OCI-LY1 (cell line): Measurements from ENCODE around the gene TRAPPC2L.

Source experiments
- H2AFZ ChIP-seq: fragments of 200-600 bp; sonication (generic), shearing (Covaris generic); 2 replicates; pipeline ENCODE4 v1.6.0; 2014; ENCODE audit warnings: antibody characterized with exemption, mild to moderate bottlenecking, low read length
- H3F3A ChIP-seq: fragments of 200-600 bp; sonication (generic), shearing (Covaris generic); 2 replicates; pipeline ENCODE4 v1.6.0; 2014; ENCODE audit warnings: mild to moderate bottlenecking, antibody characterized with exemption, low read length, moderate library complexity; ENCODE audit not compliant: insufficient read depth
- H3K27ac ChIP-seq: fragments of 200-600 bp; sonication (generic); 2 replicates; pipeline ENCODE4 v1.5.1; 2014; ENCODE audit warnings: low read length, mixed run types, mild to moderate bottlenecking, low read depth; ENCODE audit not compliant: poor library complexity, severe bottlenecking
- H3K27me3 ChIP-seq: fragments of 200-600 bp; sonication (generic); 2 replicates; pipeline ENCODE4 v1.6.0; 2014; ENCODE audit warnings: antibody characterized with exemption, mild to moderate bottlenecking, low read length, moderate library complexity; ENCODE audit not compliant: insufficient read depth
- H3K36me3 ChIP-seq: fragments of 200-600 bp; sonication (generic); 2 replicates; pipeline ENCODE4 v1.6.1; 2014; ENCODE audit warnings: mild to moderate bottlenecking, antibody characterized with exemption, low read length, moderate library complexity, mixed read lengths; ENCODE audit not compliant: insufficient read depth
- H3K4me1 ChIP-seq: fragments of 200-600 bp; sonication (generic); 2 replicates; pipeline ENCODE4 v1.5.1; 2014; ENCODE audit warnings: mild to moderate bottlenecking, low read length, moderate library complexity; ENCODE audit not compliant: insufficient read depth, severe bottlenecking
- H3K4me2 ChIP-seq: fragments of 200-600 bp; sonication (generic), shearing (Covaris generic); 2 replicates; pipeline ENCODE4 v1.6.1; 2014; ENCODE audit warnings: low read length
- H3K4me3 ChIP-seq: fragments of 200-600 bp; sonication (generic); 2 replicates; pipeline ENCODE4 v1.5.1; 2014; ENCODE audit warnings: low read length, low read depth, mild to moderate bottlenecking, mixed read lengths; ENCODE audit not compliant: poor library complexity, severe bottlenecking
- H3K79me2 ChIP-seq: fragments of 200-600 bp; shearing (Covaris generic); 2 replicates; pipeline ENCODE4 v1.6.1; 2016; ENCODE audit warnings: mixed run types, low read length, mixed read lengths; ENCODE audit not compliant: insufficient read depth
- H3K9ac ChIP-seq: fragments of 200-600 bp; sonication (generic), shearing (Covaris generic); 2 replicates; pipeline ENCODE4 v1.6.1; 2014; ENCODE audit warnings: mild to moderate bottlenecking, low read length, mixed read lengths
- H3K9me2 ChIP-seq: fragments of 200-600 bp; sonication (generic), shearing (Covaris generic); 2 replicates; pipeline ENCODE4 v1.6.1; 2014; ENCODE audit warnings: low read depth, mild to moderate bottlenecking, low read length, mixed read lengths
- H3K9me3 ChIP-seq: fragments of 200-600 bp; shearing (Covaris generic); 2 replicates; pipeline ENCODE4 v1.6.1; 2014; ENCODE audit warnings: low read length, mixed read lengths
- H4K20me1 ChIP-seq: fragments of 200-600 bp; sonication (generic), shearing (Covaris generic); 2 replicates; pipeline ENCODE4 v1.6.0; 2016; ENCODE audit warnings: mild to moderate bottlenecking, low read length; ENCODE audit not compliant: insufficient read depth
- EZH2 ChIP-seq: fragments of 200-600 bp; sonication (generic), shearing (Covaris generic); IDR thresholded peaks from 2 replicates; pipeline ENCODE4 v1.8.0; 2017; ENCODE audit warnings: borderline replicate concordance, mixed run types, mild to moderate bottlenecking, antibody characterized with exemption, low read length, moderate library complexity, mixed read lengths
- TF ChIP-seq, protein P1 (sequence below): fragments of 200-600 bp; sonication (generic), shearing (Covaris generic); IDR thresholded peaks from 2 replicates; pipeline ENCODE4 v1.5.1; 2017; ENCODE audit warnings: mild to moderate bottlenecking, antibody characterized with exemption, low read length, moderate library complexity, mixed read lengths

TRAPPC2L gene

DNA sequence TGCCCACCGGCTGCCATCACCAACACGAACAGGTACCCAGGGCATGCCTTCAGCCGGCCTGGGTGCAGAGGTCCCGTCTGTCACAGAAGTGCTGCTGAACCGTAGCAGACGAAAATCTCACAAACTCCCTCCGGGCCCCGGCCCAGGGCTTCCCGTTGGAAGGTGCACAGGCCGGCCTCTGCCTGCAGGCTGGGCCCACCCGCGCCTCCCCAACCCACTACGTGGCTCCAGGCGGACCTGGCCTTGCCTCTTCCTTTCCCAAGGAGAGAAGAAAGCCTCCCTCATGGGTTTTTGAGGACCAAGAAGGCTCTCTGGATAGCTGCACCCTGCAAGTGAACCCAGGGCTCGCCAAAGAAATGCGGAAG is 55.0 kb downstream of the TRAPPC2L start:
- Histone ChIP-seq H3K9me2 (no peaks in the 10 kb centered on the region), H3K4me2 (no peak overlapping the region), H3K27ac (peak overlapping the region; percentile 21), H3F3A (no peaks in the 10 kb centered on the region), H2AFZ (no peak overlapping the region), H3K4me1 (peaks cover 6% of the 10 kb centered on the region), H3K79me2 (no peaks in the 10 kb centered on the region), H3K27me3 (no peaks in the 10 kb centered on the region), H3K36me3 (peaks cover 21% of the 10 kb centered on the region), H3K4me3 (no peak overlapping the region), H3K9ac (no peak overlapping the region), H3K9me3 (no peaks in the 10 kb centered on the region), H4K20me1 (no peaks in the 10 kb centered on the region)
- no peak for TF ChIP-seq EZH2
- TF ChIP-seq, protein P1, sequence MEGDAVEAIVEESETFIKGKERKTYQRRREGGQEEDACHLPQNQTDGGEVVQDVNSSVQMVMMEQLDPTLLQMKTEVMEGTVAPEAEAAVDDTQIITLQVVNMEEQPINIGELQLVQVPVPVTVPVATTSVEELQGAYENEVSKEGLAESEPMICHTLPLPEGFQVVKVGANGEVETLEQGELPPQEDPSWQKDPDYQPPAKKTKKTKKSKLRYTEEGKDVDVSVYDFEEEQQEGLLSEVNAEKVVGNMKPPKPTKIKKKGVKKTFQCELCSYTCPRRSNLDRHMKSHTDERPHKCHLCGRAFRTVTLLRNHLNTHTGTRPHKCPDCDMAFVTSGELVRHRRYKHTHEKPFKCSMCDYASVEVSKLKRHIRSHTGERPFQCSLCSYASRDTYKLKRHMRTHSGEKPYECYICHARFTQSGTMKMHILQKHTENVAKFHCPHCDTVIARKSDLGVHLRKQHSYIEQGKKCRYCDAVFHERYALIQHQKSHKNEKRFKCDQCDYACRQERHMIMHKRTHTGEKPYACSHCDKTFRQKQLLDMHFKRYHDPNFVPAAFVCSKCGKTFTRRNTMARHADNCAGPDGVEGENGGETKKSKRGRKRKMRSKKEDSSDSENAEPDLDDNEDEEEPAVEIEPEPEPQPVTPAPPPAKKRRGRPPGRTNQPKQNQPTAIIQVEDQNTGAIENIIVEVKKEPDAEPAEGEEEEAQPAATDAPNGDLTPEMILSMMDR = no peak
